NT2/D1 (cell line): ENCODE results near the gene GALNT14.

Source experiments
- YY1 ChIP-seq: IDR thresholded peaks from 2 replicates; pipeline ENCODE4 v1.6.1; 2011; ENCODE audit not compliant: insufficient read length, insufficient read depth
- ZNF274 ChIP-seq: IDR thresholded peaks from 2 replicates; pipeline ENCODE4 v1.6.1; 2011; ENCODE audit warnings: mild to moderate bottlenecking, low read depth, low read length

DNA sequence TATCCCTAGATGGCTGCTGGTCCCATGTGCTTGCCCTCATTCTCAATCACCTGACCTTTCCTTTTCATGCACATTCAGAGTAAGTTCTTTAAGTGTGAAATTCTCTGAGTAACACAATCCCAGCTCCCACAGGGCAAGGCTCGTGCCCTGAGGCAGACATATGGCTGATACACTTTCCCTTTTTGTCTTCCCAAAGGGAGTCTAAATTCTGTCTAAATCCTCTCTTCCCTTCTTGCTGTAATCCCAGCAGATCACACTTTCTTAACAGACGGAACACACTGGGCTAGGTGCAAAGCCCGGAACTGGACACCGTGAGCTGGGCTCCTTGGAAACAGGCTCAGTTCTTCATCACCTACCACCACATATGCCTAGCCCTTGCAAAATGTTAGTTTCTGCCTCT lies 147.6 kb downstream of the GALNT14 start:
- TF ChIP-seq ZNF274, result no peak
- no peak for TF ChIP-seq YY1
